Calu3 (cell line): ENCODE measurements around the gene TBR1. TPM values are rescaled to one million over a fixed set of nuclear protein-coding genes. Genes with fewer than 3 reads are reported as not detected.

Experiments used
- BruUV-seq: library from RNA; stranded (reverse); fragments of 400-500 nt; replicated peaks from 2 replicates; lab custom pipeline; 2021; lab: Mats Ljungman, UMichigan
- CTCF ChIA-PET: fragments of 300-600 bp; sonication (Branson Sonifier 250); formaldehyde crosslinking; loops from one replicate; lab custom pipeline; 2022; ENCODE audit warnings: antibody characterized with exemption; lab: Charles Lee
- DNase-seq: peaks from one replicate; pipeline ENCODE4 v3.0.0; 2022
- H3K27ac Mint-ChIP-seq: one replicate; pipeline ENCODE4 v1.8.0; 2022; ENCODE audit warnings: mixed read lengths; ENCODE audit not compliant: unreplicated experiment
- H3K27me3 Mint-ChIP-seq: one replicate; pipeline ENCODE4 v1.8.0; 2022; ENCODE audit warnings: mixed read lengths; ENCODE audit not compliant: unreplicated experiment
- H3K36me3 Mint-ChIP-seq: one replicate; pipeline ENCODE4 v1.8.0; 2022; ENCODE audit warnings: mild to moderate bottlenecking, moderate library complexity, mixed read lengths; ENCODE audit not compliant: insufficient read depth, unreplicated experiment
- H3K4me1 Mint-ChIP-seq: one replicate; pipeline ENCODE4 v1.8.0; 2022; ENCODE audit warnings: mild to moderate bottlenecking, low read depth, mixed read lengths; ENCODE audit not compliant: unreplicated experiment
- H3K4me3 Mint-ChIP-seq: one replicate; pipeline ENCODE4 v1.8.0; 2022; ENCODE audit warnings: mild to moderate bottlenecking, low read depth, moderate library complexity, mixed read lengths; ENCODE audit not compliant: unreplicated experiment
- H3K9me3 Mint-ChIP-seq: one replicate; pipeline ENCODE4 v1.8.0; 2022; ENCODE audit warnings: low read depth, mixed read lengths; ENCODE audit not compliant: unreplicated experiment
- CTCF ChIP-seq: fragments of 200-600 bp; IDR thresholded peaks from one replicate; pipeline ENCODE4 v1.8.0; 2022; ENCODE audit warnings: antibody characterized with exemption; ENCODE audit not compliant: unreplicated experiment
- intact Hi-C: fragments of 100-400 bp; cut with micrococcal nuclease; formaldehyde crosslinking; loops from one replicate; pipeline ENCODE4 v1.10.0; 2022; ENCODE audit not compliant: unreplicated experiment
- total RNA-seq: library from RNA; stranded (reverse); gene quantifications from 2 replicates; pipeline ENCODE4 v1.2.3, GENCODE V29; 2022

The TBR1 gene
- total RNA-seq, 1 experiment from 2014 or later = 0.07 TPM

DNA sequence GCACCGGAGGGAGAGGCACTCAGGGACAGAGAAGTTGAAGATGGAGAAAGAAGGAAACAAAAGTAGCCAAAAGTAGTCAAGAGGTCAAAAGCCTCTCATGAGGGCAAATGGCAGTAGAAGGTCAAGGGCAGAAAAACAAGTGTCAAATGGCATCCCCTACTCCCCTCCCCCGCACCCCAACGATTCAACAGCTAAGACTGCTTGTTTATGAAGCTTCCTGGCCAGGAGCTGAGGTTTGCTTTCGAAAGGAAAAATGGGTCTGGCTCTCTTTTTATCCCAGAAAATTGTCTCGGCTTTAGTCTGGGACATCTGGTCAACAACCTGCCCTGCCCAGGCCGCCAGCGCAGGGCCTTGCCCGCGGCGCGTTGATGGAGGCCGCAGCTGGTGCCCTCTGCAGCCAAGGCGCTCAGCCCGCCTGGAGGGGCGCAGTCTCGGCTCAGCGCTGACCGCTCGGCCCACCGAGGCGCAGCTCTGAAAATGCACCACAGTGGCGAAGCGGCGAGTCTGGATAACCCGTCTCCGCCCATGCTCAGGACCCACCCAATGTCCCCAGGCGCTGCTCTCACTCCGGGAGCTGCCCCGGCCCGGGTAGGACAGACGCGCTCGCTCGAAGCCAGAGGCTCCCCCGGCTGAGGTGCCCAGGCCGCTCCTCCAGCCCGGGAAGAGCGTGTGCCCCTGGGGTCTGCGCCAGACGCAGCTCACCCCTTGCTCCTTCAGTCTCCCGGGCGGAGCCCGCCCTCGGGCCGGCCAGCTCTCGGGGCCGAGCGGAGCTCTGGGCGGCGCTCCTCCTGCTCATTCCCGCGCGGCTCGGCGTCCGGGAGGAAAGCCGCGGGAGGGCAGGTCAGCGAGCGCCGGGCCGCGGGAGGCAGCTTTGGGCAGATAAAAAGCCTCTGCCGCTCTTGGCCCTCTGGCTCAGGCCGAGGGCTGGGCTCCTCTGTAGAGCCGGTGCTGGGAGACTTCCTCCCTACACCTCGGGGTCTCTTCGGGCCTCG is 1.8 kb upstream of the TBR1 start:
- no peak for TF ChIP-seq CTCF
- H3K27me3 Mint-ChIP-seq = peaks cover 45% of the 10 kb centered on the region
- DNase-seq = peak; percentile 51
- no peaks in the 10 kb centered on the region for H3K9me3 Mint-ChIP-seq
- H3K36me3 Mint-ChIP-seq = peaks cover 16% of the 10 kb centered on the region
- peaks cover 25% of the 10 kb centered on the region for H3K4me1 Mint-ChIP-seq
- H3K4me3 Mint-ChIP-seq = peak overlapping the region; percentile 66
- CTCF ChIA-PET = interaction anchor here (0.5 kb wide), 1 partner anchor 413 kb away, joined by 4 read pairs; no protein-coding TSS in a partner anchor
- peak overlapping the region; percentile 26 for H3K27ac Mint-ChIP-seq
- BruUV-seq = TSS peak; percentile 16
- intact Hi-C loops = no loop called here

DNA sequence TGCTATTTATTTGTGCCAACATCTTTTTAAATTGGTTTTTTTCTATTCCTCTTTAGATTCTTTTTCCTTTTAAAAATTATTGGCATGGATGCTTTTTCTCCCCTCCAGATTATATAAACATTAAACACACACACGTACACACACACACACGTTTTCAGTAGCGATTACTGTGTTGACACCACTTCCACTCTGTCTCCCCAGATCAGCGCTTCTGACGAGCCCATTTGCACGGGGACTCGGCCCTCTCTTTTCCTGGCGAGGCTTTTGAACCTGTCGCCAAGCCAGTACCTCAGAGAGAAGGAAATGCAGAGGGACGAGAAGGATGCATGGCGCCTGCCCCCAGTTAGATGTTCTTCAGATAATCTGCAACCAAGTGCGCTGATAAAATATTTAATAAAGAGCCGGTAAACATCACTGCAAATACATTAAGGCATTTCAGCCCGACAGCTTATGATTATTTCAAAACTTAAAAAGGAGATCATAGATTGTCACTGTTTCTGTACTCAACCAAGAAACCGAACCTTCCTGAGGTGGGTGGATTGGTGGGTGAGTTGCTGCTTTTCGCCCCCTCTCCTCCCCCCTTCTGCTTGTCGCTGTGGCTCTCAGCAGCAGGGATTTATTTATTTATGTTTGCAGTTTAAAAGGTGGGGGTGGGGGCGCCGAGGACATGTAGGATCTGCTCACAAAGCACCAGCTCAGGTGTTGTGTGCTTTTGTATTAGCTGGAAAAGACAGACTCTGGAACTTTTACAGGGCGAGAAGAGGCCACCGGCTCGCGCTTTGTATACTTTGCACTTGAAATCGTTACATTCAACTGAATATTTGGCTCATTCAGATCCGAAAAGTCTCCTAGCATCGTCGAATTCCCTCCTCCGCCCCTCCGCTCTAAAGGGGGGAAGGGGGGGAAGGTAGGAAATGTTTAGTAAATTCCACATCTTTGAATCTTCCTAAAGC is 787 bp upstream of the TBR1 start:
- Mint-ChIP-seq H3K27ac (no peak overlapping the region), H3K27me3 (peaks cover 45% of the 10 kb centered on the region), H3K4me3 (peak overlapping the region; percentile 66), H3K36me3 (peaks cover 16% of the 10 kb centered on the region), H3K4me1 (peaks cover 25% of the 10 kb centered on the region), H3K9me3 (no peaks in the 10 kb centered on the region)
- CTCF ChIA-PET = interaction anchor here (1.0 kb wide), 1 partner anchor 8 kb away, joined by 3 read pairs; no protein-coding TSS in a partner anchor
- TF ChIP-seq CTCF = no peak
- BruUV-seq = no TSS peak
- intact Hi-C loops = no loop called here
- no peak for DNase-seq

GRCh38 chr2:161416708-161417437 is 776 bp downstream of the TBR1 start:
- H3K27ac Mint-ChIP-seq = no peak overlapping the region
- H3K4me1 Mint-ChIP-seq = peaks cover 25% of the 10 kb centered on the region

More at GRCh38 chr2:161416708-161417437, 776 bp downstream of the TBR1 start:
- Mint-ChIP-seq H3K4me3 (peak overlapping the region; percentile 66), H3K27me3 (peaks cover 45% of the 10 kb centered on the region), H3K9me3 (no peaks in the 10 kb centered on the region), H3K36me3 (peaks cover 16% of the 10 kb centered on the region)
- DNase-seq = no peak
- CTCF ChIA-PET = no interaction called here
- BruUV-seq = no TSS peak
- TF ChIP-seq CTCF = no peak
- intact Hi-C loops = no loop called here
